HG03108 (cell line): ENCODE data around the gene TSPAN18.

ENCODE experiments used
- ATAC-seq: cut with Tn5 transposase; IDR thresholded peaks from one replicate; pipeline ENCODE4 v1.9.1; 2021; ENCODE audit warnings: moderate library complexity; ENCODE audit not compliant: unreplicated experiment

The TSPAN18 gene

DNA sequence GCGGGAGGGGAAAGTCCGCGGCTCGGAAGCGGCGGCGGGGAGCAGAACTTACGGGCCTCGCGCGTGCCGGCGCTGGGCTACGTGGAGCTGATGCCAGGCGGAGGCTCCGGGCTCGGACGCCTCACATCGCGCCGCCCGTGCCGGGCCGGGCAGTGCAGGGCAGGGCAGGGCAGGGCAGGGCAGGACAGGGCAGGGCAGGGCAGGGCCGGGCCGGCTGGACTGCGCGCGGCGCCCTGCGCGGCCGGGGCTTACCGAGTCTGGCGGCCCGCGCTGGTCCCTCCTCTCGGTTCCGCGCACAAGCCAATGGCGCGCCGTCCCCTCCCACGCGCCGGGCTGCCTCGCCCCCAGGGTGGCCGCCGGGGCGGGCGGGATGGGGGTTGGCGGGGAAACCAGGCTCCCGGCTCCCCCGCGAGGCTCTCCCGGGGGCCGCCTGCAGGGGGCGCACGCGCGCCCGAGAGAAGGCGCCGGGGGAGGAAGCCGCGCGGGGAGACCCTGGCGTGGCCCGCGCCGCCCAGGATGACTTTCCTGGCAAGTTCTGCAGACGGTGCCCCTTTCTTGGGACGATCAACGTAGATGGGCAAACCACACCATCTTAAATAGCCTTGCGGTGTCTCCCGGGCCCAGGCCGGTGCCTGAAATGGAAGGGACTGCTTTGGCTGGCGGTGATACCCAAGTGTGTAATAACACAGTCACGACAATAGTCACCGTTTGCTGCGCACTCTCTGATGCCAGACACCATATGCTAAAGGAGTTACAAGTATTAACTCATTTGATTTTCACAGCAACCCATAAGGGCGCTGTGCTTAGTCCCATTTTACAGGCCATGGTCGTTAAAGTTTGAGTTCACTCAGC is 224.1 kb downstream of the TSPAN18 start, which contains the start of gene TP53I11:
Gene TP53I11 (minus strand): TSS at position 259 of the 852 bp plus-strand sequence. CDS start 12,548 bp downstream, outside the sequence.
- ATAC-seq: no peak

DNA sequence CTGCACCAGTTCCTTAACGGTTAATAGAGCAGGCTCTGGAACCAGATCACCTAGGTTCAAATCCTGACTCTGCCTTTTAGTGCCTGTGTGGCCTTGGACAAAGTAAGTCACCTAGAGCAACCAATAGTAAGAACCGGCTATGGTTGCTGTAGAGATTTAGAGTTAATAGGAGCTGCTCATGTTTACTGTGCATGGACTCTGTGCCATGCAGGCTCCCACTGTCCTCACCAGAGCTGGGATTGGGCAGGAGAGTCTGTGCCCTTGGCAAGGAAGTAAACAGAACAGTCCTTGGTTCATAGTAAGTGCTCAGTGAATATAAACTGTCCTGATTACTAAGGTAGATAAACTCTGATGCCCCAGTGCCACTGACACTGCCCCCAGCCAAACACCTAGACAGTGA is 225.3 kb downstream of the TSPAN18 start:
- ATAC-seq: no peak

DNA sequence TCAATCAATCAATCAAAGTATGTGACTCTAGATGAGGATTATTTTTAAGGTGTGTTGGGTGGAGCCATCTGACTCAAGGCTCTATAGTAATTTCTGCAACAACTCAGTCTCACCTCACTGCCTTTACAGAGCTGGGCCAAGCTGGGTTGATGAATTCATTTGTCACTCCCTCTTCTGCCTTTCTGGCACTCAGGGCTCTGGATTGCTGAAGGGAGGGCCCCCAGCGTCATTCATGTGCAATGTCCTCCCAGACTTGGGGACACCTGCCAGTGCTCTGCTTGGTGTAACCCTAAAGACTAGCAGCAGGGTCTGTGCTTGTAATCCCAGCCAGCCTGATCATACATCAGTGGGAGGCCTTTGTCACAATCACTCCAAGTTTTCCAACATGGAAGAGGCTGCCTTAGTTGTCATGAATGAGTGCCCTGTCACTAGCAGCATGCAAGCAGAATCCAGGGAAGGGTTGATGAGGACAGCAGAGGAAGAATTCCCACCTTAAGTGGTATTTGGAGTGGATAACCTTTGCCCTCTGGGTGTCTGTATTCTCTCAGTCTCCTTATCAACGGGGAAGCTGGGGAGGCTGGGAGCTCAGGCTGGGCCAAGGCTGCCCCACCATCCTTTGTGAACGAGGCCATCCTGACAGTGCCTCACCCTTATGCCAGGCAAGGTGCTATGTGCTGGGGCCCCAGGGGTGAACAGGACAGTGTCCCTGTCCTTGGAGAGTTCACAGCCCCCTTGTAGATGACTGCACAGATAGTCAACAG is 225.9 kb downstream of the TSPAN18 start:
- ATAC-seq: no peak

- no peak for ATAC-seq
Observed at GRCh38 chr11:44954051-44954906, 227.5 kb downstream of the TSPAN18 start.

GRCh38 chr11:44955015-44955738 is 228.4 kb downstream of the TSPAN18 start:
- ATAC-seq: no peak

GRCh38 chr11:44957040-44957515 is 230.3 kb downstream of the TSPAN18 start:
- ATAC-seq: no peak

DNA sequence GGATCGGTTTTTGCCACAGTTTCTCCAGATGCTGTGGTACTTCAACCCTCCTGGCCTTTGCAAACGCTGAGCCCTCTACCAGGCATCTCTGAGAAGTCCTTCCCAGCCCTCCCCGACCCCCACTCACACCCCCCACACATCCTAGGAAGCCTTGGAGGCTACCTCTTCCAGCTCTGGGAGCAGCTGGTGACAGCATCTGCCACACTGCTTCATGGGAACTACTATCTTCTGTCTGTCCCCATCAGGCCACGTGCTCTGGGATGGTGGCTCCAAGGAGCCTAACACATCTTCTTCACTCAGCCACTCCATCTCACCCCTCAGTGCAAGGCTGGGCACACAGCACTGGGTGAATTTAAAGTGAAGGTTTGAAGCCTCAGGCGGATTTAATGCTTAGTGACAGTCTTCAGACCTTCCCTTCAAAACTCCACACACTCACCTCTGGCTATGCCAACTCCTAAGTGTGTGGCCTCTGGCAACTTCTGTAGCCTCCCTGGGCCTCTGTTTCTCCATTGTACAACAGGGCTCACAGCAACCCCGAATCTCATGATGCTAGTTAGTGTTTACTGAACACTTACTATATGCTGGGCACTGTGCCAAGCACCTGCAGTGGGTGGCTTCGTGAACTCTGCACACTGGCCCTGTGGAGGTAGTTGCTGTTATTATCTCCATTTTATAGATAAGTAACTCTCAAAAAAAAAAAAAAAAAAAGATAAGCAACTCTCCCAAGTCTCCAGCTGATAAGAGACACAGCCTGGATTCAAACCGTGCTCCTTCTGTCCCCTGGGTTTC is 231.2 kb downstream of the TSPAN18 start:
- ATAC-seq: no peak

GRCh38 chr11:44959064-44959463 is 232.3 kb downstream of the TSPAN18 start:
- ATAC-seq: no peak

- ATAC-seq: no peak
Observed at GRCh38 chr11:44960200-44960845, 233.6 kb downstream of the TSPAN18 start.

GRCh38 chr11:44962464-44962863 is 235.7 kb downstream of the TSPAN18 start:
- ATAC-seq: no peak

- no peak for ATAC-seq
Observed at GRCh38 chr11:44963136-44963535, 236.4 kb downstream of the TSPAN18 start.

GRCh38 chr11:44963948-44964347 is 237.2 kb downstream of the TSPAN18 start:
- no peak for ATAC-seq

- ATAC-seq: no peak
Observed at GRCh38 chr11:44964526-44965209, 237.9 kb downstream of the TSPAN18 start.

DNA sequence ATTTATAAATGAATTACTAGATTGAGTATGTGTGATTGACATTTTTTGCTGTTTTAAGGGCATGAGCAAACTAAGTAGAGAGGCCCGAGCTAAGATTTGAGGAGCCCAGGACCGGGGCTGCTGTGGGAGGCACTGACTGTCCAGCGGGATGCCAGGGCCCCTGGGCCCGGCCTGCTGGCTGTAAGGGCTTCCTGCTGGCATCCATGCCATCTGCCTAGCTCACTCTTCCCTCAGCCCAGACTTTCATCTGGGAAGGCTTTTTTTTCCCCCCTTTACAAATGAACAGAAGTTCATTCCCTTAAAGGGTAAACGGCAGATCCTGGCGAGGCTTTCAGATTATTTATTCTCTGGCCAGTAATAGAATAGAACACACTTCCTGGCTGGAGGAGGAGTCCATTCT is 239.9 kb downstream of the TSPAN18 start:
- ATAC-seq: no peak

- no peak for ATAC-seq
Observed at GRCh38 chr11:44967930-44968496, 241.3 kb downstream of the TSPAN18 start.

DNA sequence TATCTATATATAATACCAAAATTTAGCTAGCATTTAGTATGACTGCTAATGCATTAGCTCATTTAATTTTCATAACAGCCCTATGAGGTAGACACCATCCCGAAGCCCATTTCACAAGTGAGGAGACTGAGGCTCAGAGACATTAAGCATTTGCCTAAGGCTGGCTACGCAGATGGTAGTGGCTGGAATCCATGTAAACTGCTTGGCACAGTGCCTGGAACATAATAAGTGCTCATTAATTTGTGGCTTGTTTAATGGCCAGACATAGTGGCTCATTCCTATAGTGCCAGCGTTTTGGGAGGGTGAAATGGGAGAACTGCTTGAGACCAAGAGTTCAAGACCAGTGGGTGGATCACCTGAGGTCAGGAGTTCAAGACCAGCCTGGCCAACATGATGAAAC is 241.7 kb downstream of the TSPAN18 start:
- ATAC-seq: no peak

- ATAC-seq: no peak
Observed at GRCh38 chr11:44969651-44970252, 243.0 kb downstream of the TSPAN18 start.

DNA sequence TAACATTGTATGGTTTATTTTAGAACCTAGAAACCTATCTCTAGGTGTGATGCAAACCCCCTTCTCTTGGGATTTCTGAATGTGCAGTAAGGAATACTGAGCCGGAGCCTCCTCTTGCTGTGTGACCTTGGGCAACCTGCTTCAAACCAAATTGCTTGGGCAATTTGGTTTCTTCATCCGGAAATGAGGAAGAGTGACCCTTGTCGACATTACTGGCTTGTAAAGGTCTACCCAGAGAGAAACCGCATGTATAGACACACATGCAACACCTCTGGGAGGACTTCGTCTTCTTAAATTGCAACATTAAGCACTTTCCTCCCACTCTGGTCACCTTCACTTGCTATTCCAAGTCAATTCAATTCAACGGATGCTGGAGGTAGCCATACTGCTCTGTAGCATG is 243.5 kb downstream of the TSPAN18 start:
- no peak for ATAC-seq
